HEK293 (cell line): Measurements from ENCODE around the gene GPR155.
A peak's percentile ranks its signal among the peaks of the same experiment; 100 is the strongest.

Source experiments
- ZBTB10 ChIP-seq: fragments of 450-650 bp; formaldehyde crosslinking; IDR thresholded peaks from 2 replicates; pipeline ENCODE4 v1.5.1; 2016; ENCODE audit warnings: missing biosample characterization, missing genetic modification characterization
- ZFP69B ChIP-seq: fragments of 450-650 bp; formaldehyde crosslinking; IDR thresholded peaks from 2 replicates; pipeline ENCODE4 v1.5.1; 2016; ENCODE audit warnings: missing biosample characterization, missing genetic modification characterization
- ZNF112 ChIP-seq: fragments of 450-650 bp; formaldehyde crosslinking; IDR thresholded peaks from 2 replicates; pipeline ENCODE4 v1.5.0; 2017; ENCODE audit warnings: missing biosample characterization, missing genetic modification characterization
- ZNF146 ChIP-seq: fragments of 450-650 bp; formaldehyde crosslinking; IDR thresholded peaks from 2 replicates; pipeline ENCODE4 v1.5.1; 2016; ENCODE audit warnings: missing biosample characterization, missing genetic modification characterization
- ZNF155 ChIP-seq: fragments of 450-650 bp; formaldehyde crosslinking; IDR thresholded peaks from 2 replicates; pipeline ENCODE4 v1.5.1; 2016; ENCODE audit warnings: missing biosample characterization, missing genetic modification characterization
- ZNF19 ChIP-seq: fragments of 450-650 bp; formaldehyde crosslinking; IDR thresholded peaks from 2 replicates; pipeline ENCODE4; 2016; ENCODE audit warnings: missing biosample characterization, missing genetic modification characterization, low read depth
- ZNF341 ChIP-seq: fragments of 450-650 bp; formaldehyde crosslinking; IDR thresholded peaks from 2 replicates; pipeline ENCODE4; 2016; ENCODE audit warnings: low read depth, missing biosample characterization, missing genetic modification characterization
- ZNF350 ChIP-seq: fragments of 450-650 bp; formaldehyde crosslinking; IDR thresholded peaks from 2 replicates; pipeline ENCODE4 v1.5.0; 2017; ENCODE audit warnings: missing biosample characterization, mild to moderate bottlenecking, missing genetic modification characterization
- ZNF404 ChIP-seq: fragments of 450-650 bp; formaldehyde crosslinking; IDR thresholded peaks from 2 replicates; pipeline ENCODE4 v1.5.1; 2017; ENCODE audit warnings: missing biosample characterization, missing genetic modification characterization
- ZNF449 ChIP-seq: fragments of 450-650 bp; formaldehyde crosslinking; IDR thresholded peaks from 2 replicates; pipeline ENCODE4 v1.5.1; 2017; ENCODE audit warnings: missing biosample characterization, mild to moderate bottlenecking, missing genetic modification characterization, moderate library complexity
- ZNF548 ChIP-seq: fragments of 450-650 bp; formaldehyde crosslinking; IDR thresholded peaks from 2 replicates; pipeline ENCODE4 v1.5.1; 2016; ENCODE audit warnings: missing biosample characterization, missing genetic modification characterization
- ZNF555 ChIP-seq: fragments of 450-650 bp; formaldehyde crosslinking; conservative IDR thresholded peaks from 2 replicates; pipeline ENCODE4 v1.5.1; 2017; ENCODE audit warnings: missing biosample characterization, mild to moderate bottlenecking, missing genetic modification characterization, inconsistent platforms
- ZNF585B ChIP-seq: fragments of 450-650 bp; formaldehyde crosslinking; IDR thresholded peaks from 2 replicates; pipeline ENCODE4 v1.5.1; 2016; ENCODE audit warnings: missing biosample characterization, missing genetic modification characterization
- ZNF621 ChIP-seq: fragments of 450-650 bp; formaldehyde crosslinking; IDR thresholded peaks from 2 replicates; pipeline ENCODE4 v1.5.1; 2017; ENCODE audit warnings: missing biosample characterization, missing genetic modification characterization
- ZNF626 ChIP-seq: fragments of 450-650 bp; sonication (Bioruptor Pico); formaldehyde crosslinking; IDR thresholded peaks from 2 replicates; pipeline ENCODE4 v1.5.1; 2018; ENCODE audit warnings: missing biosample characterization, missing genetic modification characterization, inconsistent platforms
- ZNF645 ChIP-seq: fragments of 450-650 bp; formaldehyde crosslinking; IDR thresholded peaks from 2 replicates; pipeline ENCODE4; 2016; ENCODE audit warnings: missing biosample characterization, missing genetic modification characterization
- ZNF660 ChIP-seq: fragments of 450-650 bp; IDR thresholded peaks from 2 replicates; pipeline ENCODE4 v1.5.1; 2018; ENCODE audit warnings: missing biosample characterization, mild to moderate bottlenecking, missing genetic modification characterization
- ZNF670 ChIP-seq: fragments of 450-650 bp; formaldehyde crosslinking; IDR thresholded peaks from 2 replicates; pipeline ENCODE4 v1.5.1; 2016; ENCODE audit warnings: missing biosample characterization, missing genetic modification characterization, low read depth
- ZSCAN23 ChIP-seq: fragments of 450-650 bp; formaldehyde crosslinking; IDR thresholded peaks from 2 replicates; pipeline ENCODE4 v1.5.1; 2016; ENCODE audit warnings: missing biosample characterization, missing genetic modification characterization
- ZSCAN5A ChIP-seq: fragments of 450-650 bp; formaldehyde crosslinking; IDR thresholded peaks from 2 replicates; pipeline ENCODE4 v1.5.1; 2016; ENCODE audit warnings: missing biosample characterization, missing genetic modification characterization
- TF ChIP-seq, protein P1 (sequence below): fragments of 450-650 bp; formaldehyde crosslinking; conservative IDR thresholded peaks from 2 replicates; pipeline ENCODE4 v1.5.1; 2016; ENCODE audit warnings: low read depth, missing biosample characterization, missing genetic modification characterization
- TF ChIP-seq, protein P2 (sequence below): fragments of 450-650 bp; formaldehyde crosslinking; IDR thresholded peaks from 2 replicates; pipeline ENCODE4 v1.5.1; 2016; ENCODE audit warnings: missing biosample characterization, missing genetic modification characterization
- TF ChIP-seq, protein P3 (sequence below): fragments of 450-650 bp; formaldehyde crosslinking; IDR thresholded peaks from 2 replicates; pipeline ENCODE4 v1.5.1; 2016; ENCODE audit warnings: missing biosample characterization, missing genetic modification characterization

Gene GPR155

DNA sequence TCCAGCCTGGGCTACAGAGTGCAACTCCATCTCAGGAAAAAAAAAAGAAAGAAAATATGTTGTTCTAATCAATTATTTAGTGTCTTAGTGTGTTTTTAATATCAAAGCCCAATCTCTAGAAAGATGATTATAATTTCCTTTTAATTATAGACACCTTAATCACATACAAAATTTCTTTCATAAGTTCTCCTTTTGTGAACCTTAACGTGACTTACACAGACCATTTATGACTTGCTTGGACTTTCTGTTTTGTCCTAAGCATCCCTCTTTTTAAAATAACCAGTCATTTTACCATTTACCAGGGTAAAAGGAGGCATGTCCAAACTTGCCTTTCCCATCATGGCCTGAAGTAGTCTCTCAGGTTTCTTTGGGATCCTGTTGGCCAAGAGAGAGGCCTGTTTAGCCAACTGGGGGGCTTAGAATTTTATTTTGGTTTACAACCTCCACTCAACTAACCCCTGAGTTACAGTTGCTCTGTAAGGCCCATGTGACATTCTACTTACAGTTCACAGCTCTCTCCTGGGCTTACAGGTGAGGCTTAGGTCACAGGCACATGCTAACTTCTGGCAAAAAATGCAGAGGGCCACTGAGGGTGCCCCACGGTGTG is 23.9 kb upstream of the GPR155 start (continued):
- TF ChIP-seq ZNF555 (0 out of 2 replicates have a peak, but pooled peaks have one; percentile 7), ZNF341 (tag by site-specific recombination) (no peak), ZSCAN5A (tag by site-specific recombination) (no peak), ZNF404 (tag by site-specific recombination) (no peak), ZNF645 (tag by site-specific recombination) (no peak), ZNF112 (tag by site-specific recombination) (no peak), ZNF621 (no peak), ZFP69B (no peak), ZNF155 (tag by site-specific recombination) (no peak), ZNF660 (tag by site-specific recombination) (no peak), ZBTB10 (tag by site-specific recombination) (no peak), ZNF548 (tag by site-specific recombination) (no peak), ZNF670 (tag by site-specific recombination) (no peak), ZNF585B (tag by site-specific recombination) (no peak), ZNF146 (tag by site-specific recombination) (no peak), ZNF449 (tag by site-specific recombination) (no peak), ZNF626 (peak; percentile 62; the same call in 1 of the 2 replicates), ZSCAN23 (tag by site-specific recombination) (no peak), ZNF350 (tag by site-specific recombination) (0 out of 2 replicates have a peak, but pooled peaks have one; percentile 13), ZNF19 (tag by site-specific recombination) (no peak)
- TF ChIP-seq, protein P1, sequence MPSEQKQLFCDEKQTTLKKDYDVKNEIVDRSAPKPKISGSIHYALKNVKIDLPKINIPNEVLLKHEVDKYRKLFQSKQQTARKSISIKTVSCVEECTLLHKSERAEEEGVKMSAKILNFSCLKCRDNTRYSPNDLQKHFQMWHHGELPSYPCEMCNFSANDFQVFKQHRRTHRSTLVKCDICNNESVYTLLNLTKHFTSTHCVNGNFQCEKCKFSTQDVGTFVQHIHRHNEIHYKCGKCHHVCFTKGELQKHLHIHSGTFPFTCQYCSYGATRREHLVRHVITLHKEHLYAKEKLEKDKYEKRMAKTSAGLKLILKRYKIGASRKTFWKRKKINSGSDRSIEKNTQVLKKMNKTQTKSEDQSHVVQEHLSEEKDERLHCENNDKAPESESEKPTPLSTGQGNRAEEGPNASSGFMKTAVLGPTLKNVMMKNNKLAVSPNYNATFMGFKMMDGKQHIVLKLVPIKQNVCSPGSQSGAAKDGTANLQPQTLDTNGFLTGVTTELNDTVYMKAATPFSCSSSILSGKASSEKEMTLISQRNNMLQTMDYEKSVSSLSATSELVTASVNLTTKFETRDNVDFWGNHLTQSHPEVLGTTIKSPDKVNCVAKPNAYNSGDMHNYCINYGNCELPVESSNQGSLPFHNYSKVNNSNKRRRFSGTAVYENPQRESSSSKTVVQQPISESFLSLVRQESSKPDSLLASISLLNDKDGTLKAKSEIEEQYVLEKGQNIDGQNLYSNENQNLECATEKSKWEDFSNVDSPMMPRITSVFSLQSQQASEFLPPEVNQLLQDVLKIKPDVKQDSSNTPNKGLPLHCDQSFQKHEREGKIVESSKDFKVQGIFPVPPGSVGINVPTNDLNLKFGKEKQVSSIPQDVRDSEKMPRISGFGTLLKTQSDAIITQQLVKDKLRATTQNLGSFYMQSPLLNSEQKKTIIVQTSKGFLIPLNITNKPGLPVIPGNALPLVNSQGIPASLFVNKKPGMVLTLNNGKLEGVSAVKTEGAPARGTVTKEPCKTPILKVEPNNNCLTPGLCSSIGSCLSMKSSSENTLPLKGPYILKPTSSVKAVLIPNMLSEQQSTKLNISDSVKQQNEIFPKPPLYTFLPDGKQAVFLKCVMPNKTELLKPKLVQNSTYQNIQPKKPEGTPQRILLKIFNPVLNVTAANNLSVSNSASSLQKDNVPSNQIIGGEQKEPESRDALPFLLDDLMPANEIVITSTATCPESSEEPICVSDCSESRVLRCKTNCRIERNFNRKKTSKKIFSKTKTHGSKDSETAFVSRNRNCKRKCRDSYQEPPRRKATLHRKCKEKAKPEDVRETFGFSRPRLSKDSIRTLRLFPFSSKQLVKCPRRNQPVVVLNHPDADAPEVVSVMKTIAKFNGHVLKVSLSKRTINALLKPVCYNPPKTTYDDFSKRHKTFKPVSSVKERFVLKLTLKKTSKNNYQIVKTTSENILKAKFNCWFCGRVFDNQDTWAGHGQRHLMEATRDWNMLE (tag by site-specific recombination): peak; percentile 53
- TF ChIP-seq, protein P2, sequence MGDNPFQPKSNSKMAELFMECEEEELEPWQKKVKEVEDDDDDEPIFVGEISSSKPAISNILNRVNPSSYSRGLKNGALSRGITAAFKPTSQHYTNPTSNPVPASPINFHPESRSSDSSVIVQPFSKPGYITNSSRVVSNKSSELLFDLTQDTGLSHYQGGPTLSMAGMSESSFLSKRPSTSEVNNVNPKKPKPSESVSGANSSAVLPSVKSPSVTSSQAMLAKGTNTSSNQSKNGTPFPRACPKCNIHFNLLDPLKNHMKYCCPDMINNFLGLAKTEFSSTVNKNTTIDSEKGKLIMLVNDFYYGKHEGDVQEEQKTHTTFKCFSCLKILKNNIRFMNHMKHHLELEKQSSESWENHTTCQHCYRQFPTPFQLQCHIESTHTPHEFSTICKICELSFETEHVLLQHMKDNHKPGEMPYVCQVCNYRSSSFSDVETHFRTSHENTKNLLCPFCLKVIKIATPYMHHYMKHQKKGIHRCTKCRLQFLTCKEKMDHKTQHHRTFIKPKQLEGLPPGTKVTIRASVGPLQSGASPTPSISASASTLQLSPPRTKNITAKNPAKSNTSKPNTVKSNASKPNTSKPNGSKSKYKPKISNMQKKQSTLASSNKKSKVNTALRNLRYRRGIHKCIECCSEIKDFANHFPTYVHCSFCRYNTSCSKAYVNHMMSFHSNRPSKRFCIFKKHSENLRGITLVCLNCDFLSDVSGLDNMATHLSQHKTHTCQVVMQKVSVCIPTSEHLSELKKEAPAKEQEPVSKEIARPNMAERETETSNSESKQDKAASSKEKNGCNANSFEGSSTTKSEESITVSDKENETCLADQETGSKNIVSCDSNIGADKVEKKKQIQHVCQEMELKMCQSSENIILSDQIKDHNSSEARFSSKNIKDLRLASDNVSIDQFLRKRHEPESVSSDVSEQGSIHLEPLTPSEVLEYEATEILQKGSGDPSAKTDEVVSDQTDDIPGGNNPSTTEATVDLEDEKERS (tag by site-specific recombination): peak; percentile 93
- TF ChIP-seq, protein P3, sequence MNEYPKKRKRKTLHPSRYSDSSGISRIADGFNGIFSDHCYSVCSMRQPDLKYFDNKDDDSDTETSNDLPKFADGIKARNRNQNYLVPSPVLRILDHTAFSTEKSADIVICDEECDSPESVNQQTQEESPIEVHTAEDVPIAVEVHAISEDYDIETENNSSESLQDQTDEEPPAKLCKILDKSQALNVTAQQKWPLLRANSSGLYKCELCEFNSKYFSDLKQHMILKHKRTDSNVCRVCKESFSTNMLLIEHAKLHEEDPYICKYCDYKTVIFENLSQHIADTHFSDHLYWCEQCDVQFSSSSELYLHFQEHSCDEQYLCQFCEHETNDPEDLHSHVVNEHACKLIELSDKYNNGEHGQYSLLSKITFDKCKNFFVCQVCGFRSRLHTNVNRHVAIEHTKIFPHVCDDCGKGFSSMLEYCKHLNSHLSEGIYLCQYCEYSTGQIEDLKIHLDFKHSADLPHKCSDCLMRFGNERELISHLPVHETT (tag by site-specific recombination): no peak
